ENCODE results near the gene DRGX.
A peak's percentile ranks its signal among the peaks of the same experiment; 100 is the strongest.

DRGX gene

GRCh38 chr10:49383853-49384252 lies 12.0 kb downstream of the DRGX start:
- DNase-seq (ENCODE audit: low spot score) (no peak), FAIRE-seq (no peak)

- FAIRE-seq (no peak), DNase-seq (ENCODE audit: low spot score) (no peak)
Observed at GRCh38 chr10:49382826-49383225, 13.1 kb downstream of the DRGX start.

GRCh38 chr10:49382226-49382625 lies 13.7 kb downstream of the DRGX start:
- FAIRE-seq (no peak), DNase-seq (ENCODE audit: low spot score) (no peak)

GRCh38 chr10:49381111-49381900 lies 14.6 kb downstream of the DRGX start:
- DNase-seq (ENCODE audit: low spot score) (no peak), FAIRE-seq (no peak)

- FAIRE-seq, result no peak
- no peak for DNase-seq (ENCODE audit: low spot score)
Observed at GRCh38 chr10:49379596-49380410, 16.1 kb downstream of the DRGX start.

GRCh38 chr10:49377256-49377655 lies 18.6 kb downstream of the DRGX start:
- DNase-seq (ENCODE audit: low spot score) (no peak), FAIRE-seq (no peak)

- DNase-seq (ENCODE audit: low spot score) (no peak), FAIRE-seq (no peak)
Observed at GRCh38 chr10:49375611-49376010, 20.3 kb downstream of the DRGX start.

- no peak for FAIRE-seq
- no peak for DNase-seq (ENCODE audit: low spot score)
Observed at GRCh38 chr10:49374740-49375139, 21.1 kb downstream of the DRGX start.

GRCh38 chr10:49373361-49373760 lies 22.5 kb downstream of the DRGX start:
- DNase-seq (ENCODE audit: low spot score), result no peak
- no peak for FAIRE-seq

- no peak for DNase-seq (ENCODE audit: low spot score)
Observed at GRCh38 chr10:49371967-49372366, 23.9 kb downstream of the DRGX start.

GRCh38 chr10:49370326-49371100 lies 25.4 kb downstream of the DRGX start:
- no peak for FAIRE-seq
- DNase-seq (ENCODE audit: low spot score), result no peak

More at GRCh38 chr10:49371967-49372366, 23.9 kb downstream of the DRGX start:
- FAIRE-seq, result no peak

GRCh38 chr10:49369216-49370162 lies 26.4 kb downstream of the DRGX start:
- FAIRE-seq (peak; percentile 33), DNase-seq (ENCODE audit: low spot score) (peak; percentile 20)

- no peak for FAIRE-seq
- no peak for DNase-seq (ENCODE audit: low spot score)
Observed at GRCh38 chr10:49368256-49368655, 27.6 kb downstream of the DRGX start.

- DNase-seq (ENCODE audit: low spot score) (no peak), FAIRE-seq (no peak)
Observed at GRCh38 chr10:49367600-49367999, 28.3 kb downstream of the DRGX start.

GRCh38 chr10:49366460-49366859 lies 29.4 kb downstream of the DRGX start:
- DNase-seq (ENCODE audit: low spot score) (no peak), FAIRE-seq (no peak)

GRCh38 chr10:49365675-49366415 lies 30.0 kb downstream of the DRGX start:
- DNase-seq (ENCODE audit: low spot score) (no peak), FAIRE-seq (no peak)

GRCh38 chr10:49365275-49365674 lies 30.6 kb downstream of the DRGX start:
- FAIRE-seq (no peak), DNase-seq (ENCODE audit: low spot score) (no peak)

- DNase-seq (ENCODE audit: low spot score) (no peak), FAIRE-seq (no peak)
Observed at GRCh38 chr10:49364747-49365146, 31.1 kb downstream of the DRGX start.

- no peak for DNase-seq (ENCODE audit: low spot score)
- FAIRE-seq, result no peak
Observed at GRCh38 chr10:49364051-49364450, 31.8 kb downstream of the DRGX start.
